K562 (cell line): ENCODE results near the gene SUSD5.

Source experiments
- ETV5 ChIP-seq: sonication (generic); formaldehyde crosslinking; IDR thresholded peaks from 2 replicates; pipeline ENCODE4 v1.4.0; 2020; ENCODE audit warnings: low read depth, mild to moderate bottlenecking, missing genetic modification reagents
- EZH2 ChIP-seq: IDR thresholded peaks from 2 replicates; pipeline ENCODE4 v1.6.1; 2012; ENCODE audit warnings: low read depth, mild to moderate bottlenecking, inconsistent platforms, low read length, borderline replicate concordance
- JUND ChIP-seq, 2 experiments: IDR thresholded peaks; 2 replicates in 1 of 2; 3 replicates in 1 of 2; pipeline ENCODE4 v1.6.1; 2011; ENCODE audit warnings: borderline replicate concordance in 2 of 2, low read depth in 2 of 2, low read length in 2 of 2, improper control_type of control experiment in 1 of 2, missing biosample characterization in 1 of 2, missing genetic modification characterization in 1 of 2, missing genetic modification reagents in 1 of 2
- TF ChIP-seq, protein P1 (sequence below): IDR thresholded peaks from 2 replicates; pipeline ENCODE4 v1.6.1; 2016; ENCODE audit warnings: missing genetic modification characterization, missing compliant biosample characterization

DNA sequence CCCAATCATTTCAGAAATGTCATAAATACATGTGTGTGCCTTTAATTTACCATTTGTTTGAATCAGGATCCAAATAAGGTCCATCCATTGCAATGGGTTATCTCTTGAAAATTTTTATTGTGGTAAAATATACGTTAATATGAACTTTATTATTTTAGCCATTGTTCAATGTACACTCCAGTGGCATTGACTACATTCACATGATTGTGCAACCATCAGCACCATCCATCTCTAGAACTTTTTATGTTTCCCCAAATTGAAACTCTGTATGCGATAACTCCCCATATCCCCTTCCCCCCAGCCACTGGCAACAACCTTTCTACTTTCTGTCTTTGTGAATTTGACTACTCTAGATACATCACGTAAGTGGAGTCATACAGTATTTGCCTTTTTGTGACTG is 92.8 kb downstream of the SUSD5 start:
- TF ChIP-seq EZH2 (no peak), ETV5 (no peak), JUND (IDR thresholded peaks at IDR 0.05; ENCODE audit: borderline replicate concordance, low read depth, low read length) (no peak), JUND (tag; IDR thresholded peaks at IDR 0.05; ENCODE audit: borderline replicate concordance, low read depth, low read length) (no peak)
- TF ChIP-seq, protein P1, sequence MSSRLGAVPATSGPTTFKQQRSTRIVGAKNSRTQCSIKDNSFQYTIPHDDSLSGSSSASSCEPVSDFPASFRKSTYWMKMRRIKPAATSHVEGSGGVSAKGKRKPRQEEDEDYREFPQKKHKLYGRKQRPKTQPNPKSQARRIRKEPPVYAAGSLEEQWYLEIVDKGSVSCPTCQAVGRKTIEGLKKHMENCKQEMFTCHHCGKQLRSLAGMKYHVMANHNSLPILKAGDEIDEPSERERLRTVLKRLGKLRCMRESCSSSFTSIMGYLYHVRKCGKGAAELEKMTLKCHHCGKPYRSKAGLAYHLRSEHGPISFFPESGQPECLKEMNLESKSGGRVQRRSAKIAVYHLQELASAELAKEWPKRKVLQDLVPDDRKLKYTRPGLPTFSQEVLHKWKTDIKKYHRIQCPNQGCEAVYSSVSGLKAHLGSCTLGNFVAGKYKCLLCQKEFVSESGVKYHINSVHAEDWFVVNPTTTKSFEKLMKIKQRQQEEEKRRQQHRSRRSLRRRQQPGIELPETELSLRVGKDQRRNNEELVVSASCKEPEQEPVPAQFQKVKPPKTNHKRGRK: no peak
